ENCODE data around the gene USH2A.

GRCh38 chr1:216200941-216201340 lies 222.3 kb downstream of the USH2A start:
- TF ChIP-seq CTCF (IDR thresholded peaks at IDR 0.05): no peak
- no peak for TF ChIP-seq EP300 (IDR thresholded peaks at IDR 0.05)

Data from gastroesophageal sphincter (tissue), 3 donors.